ENCODE measurements around the gene LEPROT. TPM values are rescaled to one million over a fixed set of nuclear protein-coding genes. Genes with fewer than 3 reads are reported as not detected.

LEPROT gene, protein sequence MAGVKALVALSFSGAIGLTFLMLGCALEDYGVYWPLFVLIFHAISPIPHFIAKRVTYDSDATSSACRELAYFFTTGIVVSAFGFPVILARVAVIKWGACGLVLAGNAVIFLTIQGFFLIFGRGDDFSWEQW
- 35.0 and 101 TPM in 2 replicates for total RNA-seq

DNA sequence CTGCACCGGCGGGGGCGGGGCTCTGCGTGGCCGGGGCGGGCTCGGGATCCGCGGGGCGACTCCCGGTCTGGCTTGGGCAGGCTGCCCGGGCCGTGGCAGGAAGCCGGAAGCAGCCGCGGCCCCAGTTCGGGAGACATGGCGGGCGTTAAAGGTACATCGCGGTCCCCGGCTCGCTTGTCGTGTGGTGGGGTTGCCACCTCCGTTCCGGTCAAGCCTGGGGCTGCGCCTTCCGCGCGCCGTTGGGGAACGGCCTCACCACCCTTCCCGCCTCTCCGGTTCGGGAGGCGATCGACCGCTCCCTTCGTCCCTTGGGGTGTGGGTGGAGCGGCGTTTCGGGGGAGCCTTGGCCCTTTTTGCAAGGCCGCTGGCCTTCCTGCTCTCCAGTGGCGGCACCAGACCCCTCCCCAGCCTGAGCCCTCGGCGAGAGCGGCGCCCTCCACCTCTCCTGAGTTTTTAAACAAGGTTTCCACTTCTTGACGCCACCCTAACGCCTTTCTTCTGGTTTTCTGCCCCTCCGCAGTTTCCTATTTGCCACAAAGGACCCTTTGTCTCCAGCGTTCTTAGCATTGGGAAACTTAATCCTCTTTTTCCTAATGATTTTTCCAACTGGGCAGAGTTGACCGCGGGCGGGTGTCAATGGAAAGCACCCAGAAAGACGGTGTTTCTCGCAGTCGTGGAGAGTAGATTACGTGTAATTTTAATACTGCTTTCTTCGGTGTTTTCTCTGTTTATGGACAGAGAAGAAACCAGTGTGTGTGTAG lies at the start of gene LEPROT, which contains the start of gene LEPR:
Gene LEPROT (plus strand): TSS at position 79 of the 761 bp plus-strand sequence. CDS start 57 bp downstream, at position 136.
Gene LEPR (plus strand): TSS at position 79 of the 761 bp plus-strand sequence. CDS start 144,898 bp downstream, outside the sequence.

Other genes starting within 250 kb of the LEPROT start
- gene DNAJC6, start 111.1 kb upstream of the LEPROT start, total RNA-seq = 4.2 and 14.5 TPM in 2 replicates
- 13.1 and 136 TPM in 2 replicates for gene LEPR, start within 50 bp of the LEPROT start, total RNA-seq